SK-N-SH treated with all-trans-retinoic acid at 6 μM for 48 hours (cell line): ENCODE data around the gene PARP11.

Source experiments
- ATAC-seq: fragments of 200-7000 bp; cut with Tn5 transposase; 3 replicates; pipeline ENCODE4 v1.9.1; 2020; ENCODE audit warnings: mild to moderate bottlenecking, moderate library complexity
- ARNTL ChIP-seq: fragments of 450-650 bp; formaldehyde crosslinking; IDR thresholded peaks from 2 replicates; pipeline ENCODE4 v1.5.0; 2020; ENCODE audit warnings: low read depth, mild to moderate bottlenecking, moderate library complexity, borderline replicate concordance
- BACH2 ChIP-seq: fragments of 250-450 bp; sonication (Bioruptor Pico); IDR thresholded peaks from 2 replicates; pipeline ENCODE4 v1.9.0; 2021; ENCODE audit warnings: mild to moderate bottlenecking, borderline replicate concordance
- CREB5 ChIP-seq: fragments of 250-450 bp; sonication (Bioruptor Pico); IDR thresholded peaks from 2 replicates; pipeline ENCODE4 v1.5.1; 2020; ENCODE audit warnings: low read depth, mild to moderate bottlenecking, moderate library complexity
- CSDC2 ChIP-seq: fragments of 250-450 bp; sonication (Bioruptor Pico); IDR thresholded peaks from 2 replicates; pipeline ENCODE4 v1.5.0; 2020; ENCODE audit warnings: mild to moderate bottlenecking, moderate library complexity
- CSRNP3 ChIP-seq: fragments of 250-450 bp; sonication (Bioruptor Pico); IDR thresholded peaks from 2 replicates; pipeline ENCODE4 v1.5.1; 2021; ENCODE audit warnings: mild to moderate bottlenecking, moderate library complexity
- ESRRG ChIP-seq: fragments of 250-450 bp; sonication (Bioruptor Pico); IDR thresholded peaks from 2 replicates; pipeline ENCODE4 v1.6.1; 2021; ENCODE audit warnings: mild to moderate bottlenecking
- GLIS3 ChIP-seq: fragments of 250-450 bp; sonication (Bioruptor Pico); IDR thresholded peaks from 2 replicates; pipeline ENCODE4 v1.5.0; 2020; ENCODE audit warnings: mild to moderate bottlenecking, moderate library complexity
- ISL1 ChIP-seq: fragments of 250-450 bp; sonication (Bioruptor Pico); IDR thresholded peaks from 2 replicates; pipeline ENCODE4 v2.1.2; 2022; ENCODE audit warnings: mild to moderate bottlenecking, moderate library complexity
- OSR1 ChIP-seq: fragments of 250-450 bp; sonication (Bioruptor Pico); IDR thresholded peaks from 2 replicates; pipeline ENCODE4 v1.8.0; 2022; ENCODE audit warnings: moderate library complexity, mild to moderate bottlenecking, inconsistent platforms
- PATZ1 ChIP-seq: fragments of 250-450 bp; sonication (Bioruptor Pico); IDR thresholded peaks from 2 replicates; pipeline ENCODE4 v1.8.0; 2020; ENCODE audit warnings: mild to moderate bottlenecking, moderate library complexity, borderline replicate concordance
- POU6F1 ChIP-seq: fragments of 250-450 bp; sonication (Bioruptor Pico); IDR thresholded peaks from 2 replicates; pipeline ENCODE4 v1.8.0; 2021; ENCODE audit warnings: low read depth, mild to moderate bottlenecking, moderate library complexity, borderline replicate concordance
- PPARA ChIP-seq: fragments of 250-450 bp; sonication (Bioruptor Pico); IDR thresholded peaks from 2 replicates; pipeline ENCODE4 v1.5.0; 2020; ENCODE audit warnings: mild to moderate bottlenecking, borderline replicate concordance
- RARB ChIP-seq: fragments of 250-450 bp; sonication (Bioruptor Pico); IDR thresholded peaks from 2 replicates; pipeline ENCODE4 v1.8.0; 2021; ENCODE audit warnings: mild to moderate bottlenecking, moderate library complexity
- SNAI2 ChIP-seq: fragments of 250-450 bp; sonication (Bioruptor Pico); IDR thresholded peaks from 2 replicates; pipeline ENCODE4 v1.5.0; 2020; ENCODE audit warnings: mild to moderate bottlenecking, moderate library complexity
- TCF4 ChIP-seq: fragments of 250-450 bp; sonication (Bioruptor Pico); IDR thresholded peaks from 2 replicates; pipeline ENCODE4 v1.8.0; 2021; ENCODE audit warnings: mild to moderate bottlenecking, moderate library complexity, borderline replicate concordance
- TOX ChIP-seq: fragments of 250-450 bp; sonication (Bioruptor Pico); IDR thresholded peaks from 2 replicates; pipeline ENCODE4 v1.8.0; 2021; ENCODE audit warnings: mild to moderate bottlenecking, moderate library complexity, borderline replicate concordance
- TSHZ2 ChIP-seq: fragments of 250-450 bp; sonication (Bioruptor Pico); IDR thresholded peaks from 2 replicates; pipeline ENCODE4 v1.5.0; 2020; ENCODE audit warnings: mild to moderate bottlenecking, moderate library complexity
- ZC3H10 ChIP-seq: fragments of 250-450 bp; sonication (Bioruptor Pico); IDR thresholded peaks from 2 replicates; pipeline ENCODE4 v1.5.1; 2021; ENCODE audit warnings: mild to moderate bottlenecking, moderate library complexity
- ZFP3 ChIP-seq: fragments of 250-450 bp; sonication (Bioruptor Pico); IDR thresholded peaks from 2 replicates; pipeline ENCODE4 v1.5.0; 2020; ENCODE audit warnings: mild to moderate bottlenecking, moderate library complexity
- ZFP30 ChIP-seq: fragments of 450-650 bp; formaldehyde crosslinking; IDR thresholded peaks from 2 replicates; pipeline ENCODE4 v1.5.0; 2022; ENCODE audit warnings: mild to moderate bottlenecking, moderate library complexity
- ZNF565 ChIP-seq: fragments of 450-650 bp; formaldehyde crosslinking; conservative IDR thresholded peaks from 2 replicates; pipeline ENCODE4 v1.5.0; 2020; ENCODE audit warnings: low read depth, mild to moderate bottlenecking, moderate library complexity
- ZNF70 ChIP-seq: fragments of 450-650 bp; formaldehyde crosslinking; IDR thresholded peaks from 2 replicates; pipeline ENCODE4 v1.5.0; 2020; ENCODE audit warnings: mild to moderate bottlenecking, moderate library complexity
- ZNF8 ChIP-seq: fragments of 450-650 bp; formaldehyde crosslinking; IDR thresholded peaks from 2 replicates; pipeline ENCODE4 v1.5.0; 2020; ENCODE audit warnings: mild to moderate bottlenecking, moderate library complexity

The PARP11 gene

GRCh38 chr12:3896801-3897351 lies 23.7 kb upstream of the PARP11 start:
- TF ChIP-seq ISL1 (CRISPR knock-in tag) (no peak), SNAI2 (CRISPR knock-in tag) (no peak), ZNF70 (CRISPR knock-in tag) (no peak), ZNF8 (CRISPR knock-in tag) (no peak), RARB (CRISPR knock-in tag) (no peak)
- TF ChIP-seq, all 23 proteins: peak for 0
- no peak for ATAC-seq

- TF ChIP-seq ZNF70 (CRISPR knock-in tag): no peak
- TF ChIP-seq RARB (CRISPR knock-in tag): no peak
- TF ChIP-seq ZFP3 (CRISPR knock-in tag): no peak
- TF ChIP-seq ISL1 (CRISPR knock-in tag): no peak
- TF ChIP-seq PPARA (CRISPR knock-in tag): no peak
- ATAC-seq: no peak
Measured at GRCh38 chr12:3896356-3896755, 23.2 kb upstream of the PARP11 start.

GRCh38 chr12:3892631-3893030 lies 19.4 kb upstream of the PARP11 start:
- TF ChIP-seq ZFP3 (CRISPR knock-in tag): no peak
- TF ChIP-seq TOX: no peak
- TF ChIP-seq ZNF565 (CRISPR knock-in tag): no peak
- TF ChIP-seq ZNF8 (CRISPR knock-in tag): no peak
- no peak for TF ChIP-seq ZC3H10 (CRISPR knock-in tag)
- ATAC-seq: no peak

- no peak for ATAC-seq
- TF ChIP-seq CSRNP3 (CRISPR knock-in tag): no peak
- no peak for TF ChIP-seq ZNF8 (CRISPR knock-in tag)
- no peak for TF ChIP-seq OSR1
- TF ChIP-seq CSDC2 (CRISPR knock-in tag): no peak
- TF ChIP-seq ZC3H10 (CRISPR knock-in tag): no peak
- TF ChIP-seq BACH2 (CRISPR knock-in tag): no peak
- no peak for TF ChIP-seq TSHZ2 (CRISPR knock-in tag)
- no peak for TF ChIP-seq ZFP3 (CRISPR knock-in tag)
- no peak for TF ChIP-seq PPARA (CRISPR knock-in tag)
- TF ChIP-seq ISL1 (CRISPR knock-in tag): no peak
- no peak for TF ChIP-seq ARNTL (CRISPR knock-in tag)
- TF ChIP-seq ZNF70 (CRISPR knock-in tag): no peak
- no peak for TF ChIP-seq POU6F1 (CRISPR knock-in tag)
- no peak for TF ChIP-seq GLIS3 (CRISPR knock-in tag)
Measured at GRCh38 chr12:3891201-3891600, 18.0 kb upstream of the PARP11 start.

GRCh38 chr12:3888659-3889058 lies 15.5 kb upstream of the PARP11 start:
- TF ChIP-seq BACH2 (CRISPR knock-in tag): no peak
- TF ChIP-seq ESRRG: no peak
- TF ChIP-seq OSR1: no peak
- no peak for TF ChIP-seq SNAI2 (CRISPR knock-in tag)
- TF ChIP-seq ZNF8 (CRISPR knock-in tag): no peak
- TF ChIP-seq TCF4: no peak
- TF ChIP-seq CSDC2 (CRISPR knock-in tag): no peak
- no peak for TF ChIP-seq CSRNP3 (CRISPR knock-in tag)
- TF ChIP-seq TOX: no peak
- TF ChIP-seq PATZ1 (CRISPR knock-in tag): no peak
- TF ChIP-seq GLIS3 (CRISPR knock-in tag): no peak
- TF ChIP-seq ZNF565 (CRISPR knock-in tag): no peak
- no peak for TF ChIP-seq ZFP30
- TF ChIP-seq PPARA (CRISPR knock-in tag): no peak
- TF ChIP-seq CREB5 (CRISPR knock-in tag): no peak
- TF ChIP-seq ZC3H10 (CRISPR knock-in tag): no peak
- no peak for ATAC-seq
